ENCODE data around the gene NOD2.

- no peak for TF ChIP-seq CTCF (IDR thresholded peaks at IDR 0.05)
- TF ChIP-seq EZH2phosphoT487 (IDR thresholded peaks at IDR 0.05) = no peak
These were observed 82.6 kb downstream of the NOD2 start for GRCh38 chr16:50776037-50776436.

Data from neural progenitor cell (in vitro differentiated cells).